ENCODE results near the gene FOXP4. TPM values are rescaled to one million over a fixed set of nuclear protein-coding genes. Genes with fewer than 3 reads are reported as not detected.

The FOXP4 gene
- polyA plus RNA-seq, 1 experiment: 4.0 TPM

GRCh38 chr6:41515995-41516394 is 30.2 kb upstream of the FOXP4 start:
- POLR2A ChIA-PET: no interaction called here
- no peak for DNase-seq (ENCODE audit: low read depth)
- Histone ChIP-seq H3K4me3 (ENCODE audit: low read depth, low read length) (no peak overlapping the region), H3K36me3 (ENCODE audit: control insufficient read depth, insufficient read depth, low read length) (no peaks in the 10 kb centered on the region), H3K27me3 (ENCODE audit: control insufficient read depth, insufficient read depth, low read length) (peaks cover 14% of the 10 kb centered on the region)
- TF ChIP-seq CTCF (IDR thresholded peaks at IDR 0.05; ENCODE audit: insufficient read depth, low read depth, low read length): no peak
- CTCF ChIA-PET: no interaction called here

GRCh38 chr6:41518118-41518517 is 28.1 kb upstream of the FOXP4 start:
- DNase-seq (ENCODE audit: low read depth): no peak
- ChIA-PET CTCF (interaction anchor here (1.2 kb wide), 1 partner anchor 26 kb away, joined by 4 read pairs; no protein-coding TSS in a partner anchor), POLR2A (no interaction called here)
- Histone ChIP-seq H3K36me3 (ENCODE audit: control insufficient read depth, insufficient read depth, low read length) (no peaks in the 10 kb centered on the region), H3K27me3 (ENCODE audit: control insufficient read depth, insufficient read depth, low read length) (peaks cover 14% of the 10 kb centered on the region), H3K4me3 (ENCODE audit: low read depth, low read length) (no peak overlapping the region)
- TF ChIP-seq CTCF (IDR thresholded peaks at IDR 0.05; ENCODE audit: insufficient read depth, low read depth, low read length): no peak

GRCh38 chr6:41519305-41519744 is 26.9 kb upstream of the FOXP4 start:
- DNase-seq (ENCODE audit: low read depth): no peak
- TF ChIP-seq CTCF (IDR thresholded peaks at IDR 0.05; ENCODE audit: insufficient read depth, low read depth, low read length): no peak
- POLR2A ChIA-PET: no interaction called here
- H3K4me3 ChIP-seq (ENCODE audit: low read depth, low read length): no peak overlapping the region
- no peaks in the 10 kb centered on the region for H3K36me3 ChIP-seq (ENCODE audit: control insufficient read depth, insufficient read depth, low read length)
- H3K27me3 ChIP-seq (ENCODE audit: control insufficient read depth, insufficient read depth, low read length): peaks cover 19% of the 10 kb centered on the region
- CTCF ChIA-PET: interaction anchor here (1.5 kb wide), 1 partner anchor 20 kb away, joined by 3 read pairs; no protein-coding TSS in a partner anchor

GRCh38 chr6:41519745-41520699 is 26.2 kb upstream of the FOXP4 start:
- ChIA-PET CTCF (interaction anchor here (0.8 to 2.5 kb wide), 4 partner anchors 10 to 179 kb away, joined by 3 to 7 read pairs (median 3); no protein-coding TSS in a partner anchor), POLR2A (interaction anchor here (0.6 kb wide), 1 partner anchor 705 kb away, joined by 6 read pairs; no protein-coding TSS in a partner anchor)
- DNase-seq (ENCODE audit: low read depth): no peak
- Histone ChIP-seq H3K4me3 (ENCODE audit: low read depth, low read length) (no peak overlapping the region), H3K27me3 (ENCODE audit: control insufficient read depth, insufficient read depth, low read length) (peaks cover 24% of the 10 kb centered on the region), H3K36me3 (ENCODE audit: control insufficient read depth, insufficient read depth, low read length) (no peaks in the 10 kb centered on the region)
- TF ChIP-seq CTCF (IDR thresholded peaks at IDR 0.05; ENCODE audit: insufficient read depth, low read depth, low read length): no peak

GRCh38 chr6:41522780-41523548 is 23.2 kb upstream of the FOXP4 start:
- peaks cover 20% of the 10 kb centered on the region for H3K27me3 ChIP-seq (ENCODE audit: control insufficient read depth, insufficient read depth, low read length)
- CTCF ChIA-PET: no interaction called here
- no peak for TF ChIP-seq CTCF (IDR thresholded peaks at IDR 0.05; ENCODE audit: insufficient read depth, low read depth, low read length)
- no peak for DNase-seq (ENCODE audit: low read depth)
- POLR2A ChIA-PET: no interaction called here
- H3K4me3 ChIP-seq (ENCODE audit: low read depth, low read length): no peak overlapping the region
- H3K36me3 ChIP-seq (ENCODE audit: control insufficient read depth, insufficient read depth, low read length): no peaks in the 10 kb centered on the region
